GM12875 (cell line): ENCODE results near the gene PROP1.
"Not testable (repeated sequence)": the region's sequence is repeated elsewhere in the genome, so short reads cannot be mapped to it uniquely, and the experiment has no call there.

Source experiments
- H3K4me3 ChIP-seq: one replicate; pipeline ENCODE4 v1.5.1; 2011; ENCODE audit warnings: low read depth, low read length, control low read depth
- TF ChIP-seq, protein P1 (sequence below): IDR thresholded peaks from 2 replicates; pipeline ENCODE4 v1.5.1; 2011; ENCODE audit warnings: low read depth, mild to moderate bottlenecking, control low read depth, inconsistent platforms, low read length, moderate library complexity, borderline replicate concordance; ENCODE audit not compliant: insufficient read depth

The PROP1 gene

DNA sequence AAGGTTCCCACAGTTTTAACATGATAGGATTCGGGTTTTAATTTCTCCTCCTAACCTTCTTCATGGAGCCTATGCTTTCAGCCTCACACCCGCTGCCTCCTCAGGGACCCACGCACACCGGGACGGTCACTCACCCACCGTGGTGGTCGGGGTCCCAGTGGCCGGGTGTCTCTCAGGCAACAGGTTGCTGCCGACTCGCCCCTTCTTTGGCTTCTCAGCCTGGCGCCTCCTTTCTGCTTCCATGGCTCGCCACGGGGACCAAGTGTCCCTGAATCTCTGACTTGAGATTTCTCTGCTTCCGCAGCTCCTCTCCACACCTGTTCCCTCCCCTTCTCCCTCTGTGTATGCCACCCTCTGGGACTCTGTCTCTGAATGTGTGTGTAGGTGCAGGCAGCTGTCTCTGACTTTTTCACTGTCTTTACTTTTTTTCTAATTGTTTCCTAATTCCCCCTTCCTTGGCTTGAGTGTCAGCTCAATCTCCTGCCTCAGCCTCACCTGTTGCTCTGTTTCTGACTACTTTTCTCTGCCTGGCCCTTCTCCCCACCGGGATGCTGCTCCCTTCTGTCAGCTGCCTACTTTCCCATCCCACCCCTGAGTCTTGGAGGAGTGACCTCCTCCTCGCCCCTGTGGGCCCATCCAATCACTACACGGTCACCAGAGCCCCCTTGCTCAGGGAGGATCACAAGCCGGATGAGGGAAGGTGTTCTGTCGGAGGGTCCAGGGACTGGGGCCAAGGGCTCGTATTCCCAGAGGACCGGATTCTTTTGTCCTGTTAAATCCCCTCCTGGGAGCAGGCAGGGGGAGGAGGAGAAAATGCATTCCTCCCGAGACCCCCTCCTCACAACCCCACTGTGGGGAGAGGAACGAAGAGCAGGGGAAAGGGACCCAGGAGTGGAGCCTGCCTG lies at the start of gene PROP1:
Gene PROP1 (minus strand): TSS at position 552 of the 905 bp plus-strand sequence. CDS start 309 bp downstream, at position 243.
- H3K4me3 ChIP-seq: no peak within 1 kb of the TSS
- TF ChIP-seq, protein P1, sequence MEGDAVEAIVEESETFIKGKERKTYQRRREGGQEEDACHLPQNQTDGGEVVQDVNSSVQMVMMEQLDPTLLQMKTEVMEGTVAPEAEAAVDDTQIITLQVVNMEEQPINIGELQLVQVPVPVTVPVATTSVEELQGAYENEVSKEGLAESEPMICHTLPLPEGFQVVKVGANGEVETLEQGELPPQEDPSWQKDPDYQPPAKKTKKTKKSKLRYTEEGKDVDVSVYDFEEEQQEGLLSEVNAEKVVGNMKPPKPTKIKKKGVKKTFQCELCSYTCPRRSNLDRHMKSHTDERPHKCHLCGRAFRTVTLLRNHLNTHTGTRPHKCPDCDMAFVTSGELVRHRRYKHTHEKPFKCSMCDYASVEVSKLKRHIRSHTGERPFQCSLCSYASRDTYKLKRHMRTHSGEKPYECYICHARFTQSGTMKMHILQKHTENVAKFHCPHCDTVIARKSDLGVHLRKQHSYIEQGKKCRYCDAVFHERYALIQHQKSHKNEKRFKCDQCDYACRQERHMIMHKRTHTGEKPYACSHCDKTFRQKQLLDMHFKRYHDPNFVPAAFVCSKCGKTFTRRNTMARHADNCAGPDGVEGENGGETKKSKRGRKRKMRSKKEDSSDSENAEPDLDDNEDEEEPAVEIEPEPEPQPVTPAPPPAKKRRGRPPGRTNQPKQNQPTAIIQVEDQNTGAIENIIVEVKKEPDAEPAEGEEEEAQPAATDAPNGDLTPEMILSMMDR: no peak

DNA sequence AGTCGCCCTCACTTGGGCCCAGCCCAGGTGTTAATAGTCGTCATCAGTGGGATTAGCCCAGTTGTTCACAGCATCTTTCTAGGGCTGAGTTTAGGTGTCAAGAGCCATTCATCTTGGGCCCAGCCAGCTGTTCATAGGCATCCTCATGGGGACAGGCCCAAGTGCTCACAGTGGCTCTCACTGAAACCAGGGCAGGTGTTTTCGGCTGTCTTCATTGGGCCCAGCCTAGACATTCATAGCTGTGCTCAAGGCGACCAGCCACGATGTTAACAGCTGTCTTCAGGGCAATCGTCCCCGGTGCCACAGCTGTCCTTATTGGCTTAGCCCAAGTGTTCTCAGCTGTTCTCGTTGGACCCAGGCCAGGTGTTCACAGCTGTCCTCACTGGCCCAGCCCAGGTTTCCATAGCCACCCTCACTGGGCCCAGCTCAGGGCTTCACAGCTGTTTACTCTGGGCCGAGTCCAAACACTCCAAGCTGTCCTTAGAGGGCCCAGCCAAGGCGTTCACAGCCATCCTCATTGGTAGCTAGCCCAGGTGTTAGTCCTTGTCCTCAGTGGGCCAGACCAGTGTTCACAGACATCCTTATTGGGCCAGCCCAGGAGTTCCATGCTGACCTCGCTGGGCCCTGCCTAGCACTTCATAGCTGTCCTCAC lies 23.5 kb upstream of the PROP1 start:
- not testable (repeated sequence) for H3K4me3 ChIP-seq

DNA sequence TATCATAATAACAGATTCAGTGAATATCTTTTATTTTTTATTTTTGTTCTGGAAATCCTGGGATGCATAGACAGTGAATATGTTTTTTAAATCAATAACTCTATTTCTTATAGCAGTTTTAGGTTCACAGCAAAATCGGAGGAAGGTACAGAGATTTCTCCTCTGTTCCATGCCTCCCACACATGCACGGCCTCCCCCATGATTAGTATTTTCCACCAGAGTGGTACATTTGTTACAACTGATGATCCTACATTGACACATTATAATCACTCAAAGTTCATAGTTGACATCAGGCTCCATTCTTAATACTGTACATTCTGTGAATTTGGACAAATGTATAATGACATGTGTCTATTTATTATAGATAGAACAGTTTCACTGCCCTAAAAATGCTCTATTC lies 16.7 kb upstream of the PROP1 start:
- H3K4me3 ChIP-seq: not testable (repeated sequence)

DNA sequence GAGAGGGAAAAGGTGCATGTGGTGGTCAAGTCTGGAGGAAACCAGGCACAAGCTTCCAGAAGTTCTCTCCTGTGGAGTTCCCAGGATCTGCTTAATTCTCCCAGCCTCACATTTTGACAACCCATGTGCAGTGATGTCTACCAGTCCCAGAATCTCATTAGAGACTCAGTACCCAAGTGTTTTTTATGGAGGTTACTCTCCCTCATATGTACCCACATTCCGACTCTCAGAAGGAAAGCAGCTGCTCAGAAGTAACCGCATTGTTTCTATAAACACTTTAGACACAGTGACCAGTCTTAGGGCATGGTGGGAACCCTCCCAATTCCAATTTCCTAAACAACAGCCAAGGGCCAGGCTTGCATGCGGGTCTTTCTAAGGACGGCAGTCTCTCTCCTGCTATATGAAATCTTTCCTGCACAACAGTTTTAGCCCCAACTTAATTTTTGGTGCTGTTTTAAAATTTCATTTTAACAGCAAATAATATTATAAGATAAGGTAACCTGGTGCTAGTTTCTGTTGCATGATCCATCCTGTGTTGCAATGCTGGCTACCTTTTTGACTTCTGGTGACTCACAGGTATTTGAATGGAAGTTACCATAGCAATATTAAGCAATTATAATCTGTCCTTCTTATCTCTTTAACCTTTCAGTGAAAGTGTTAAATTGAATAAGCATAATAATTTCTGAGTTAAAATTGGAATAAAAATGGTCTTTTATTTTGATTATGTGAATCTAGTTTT lies 15.9 kb upstream of the PROP1 start:
- not testable (repeated sequence) for H3K4me3 ChIP-seq

DNA sequence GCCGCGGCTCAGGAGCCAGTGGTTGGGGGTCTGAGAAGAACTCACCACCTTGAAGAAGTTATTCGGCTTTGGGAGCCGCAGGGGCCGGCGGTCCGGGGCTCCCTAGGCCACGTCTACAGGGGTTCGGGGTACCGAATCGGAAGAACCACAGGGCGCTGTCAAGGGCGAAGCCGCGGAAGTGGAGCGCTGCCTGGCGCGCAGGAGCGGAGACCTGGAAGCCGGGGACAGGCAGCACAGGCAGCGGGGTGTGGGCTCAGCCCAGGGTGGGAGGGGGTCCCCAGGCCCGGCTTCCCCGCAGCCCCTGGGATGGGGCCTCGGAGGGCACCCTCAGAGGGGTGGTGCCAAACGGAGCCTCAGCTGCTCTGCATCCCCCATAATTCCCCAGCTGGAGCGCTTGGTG lies 11.2 kb upstream of the PROP1 start:
- H3K4me3 ChIP-seq: not testable (repeated sequence)

DNA sequence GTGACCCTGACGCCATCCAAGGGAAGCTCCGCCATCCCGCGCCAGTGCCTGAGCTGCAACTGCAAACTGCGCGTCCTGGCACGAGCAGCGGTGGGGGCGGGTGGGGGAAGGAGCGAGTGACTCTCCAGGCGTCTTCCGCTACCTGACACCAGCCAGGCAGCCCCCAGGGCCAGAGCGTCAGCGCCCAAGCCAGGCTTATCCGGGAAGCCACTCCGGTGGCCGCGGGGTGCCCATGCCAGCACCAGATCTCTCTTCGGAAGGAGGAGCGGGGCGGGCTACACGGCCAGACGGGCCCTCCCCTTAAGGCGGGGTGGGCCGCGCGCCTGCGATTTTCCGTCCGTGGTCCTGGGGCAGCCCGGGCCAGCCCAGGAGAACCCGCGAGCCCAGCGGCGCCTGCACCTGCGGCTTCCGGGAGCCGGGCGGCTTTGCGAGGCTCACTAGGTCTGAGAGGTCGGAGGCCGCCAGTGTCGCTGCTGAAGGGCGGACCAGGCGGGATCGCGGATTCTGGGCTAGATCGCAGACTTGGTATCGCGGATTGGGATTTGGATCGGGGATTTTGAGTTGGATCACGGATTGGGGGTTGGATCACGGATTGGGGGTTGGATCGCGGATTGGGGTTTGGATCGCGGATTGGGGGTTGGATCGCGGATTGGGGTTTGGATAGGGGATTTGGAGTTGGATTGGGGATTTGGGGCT lies 10.6 kb upstream of the PROP1 start:
- H3K4me3 ChIP-seq: not testable (repeated sequence)

DNA sequence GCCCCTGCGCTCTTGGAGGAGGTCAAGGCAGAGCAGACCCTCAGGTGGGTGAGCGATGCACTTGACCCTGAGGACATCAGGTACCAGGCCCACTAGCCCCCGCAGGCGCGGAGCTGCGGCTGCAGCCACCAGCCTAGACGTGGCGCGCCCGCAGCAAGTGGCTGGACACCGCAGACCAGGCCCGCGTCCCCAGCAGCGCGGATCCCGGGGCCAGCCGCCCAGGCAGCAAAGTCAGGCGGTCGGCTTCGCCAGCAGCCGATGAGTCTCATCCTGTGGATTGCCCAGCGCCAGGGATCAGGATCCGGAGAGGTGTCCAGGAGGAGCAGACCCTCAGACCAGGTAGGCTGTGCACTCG lies 10.1 kb upstream of the PROP1 start:
- not testable (repeated sequence) for H3K4me3 ChIP-seq

DNA sequence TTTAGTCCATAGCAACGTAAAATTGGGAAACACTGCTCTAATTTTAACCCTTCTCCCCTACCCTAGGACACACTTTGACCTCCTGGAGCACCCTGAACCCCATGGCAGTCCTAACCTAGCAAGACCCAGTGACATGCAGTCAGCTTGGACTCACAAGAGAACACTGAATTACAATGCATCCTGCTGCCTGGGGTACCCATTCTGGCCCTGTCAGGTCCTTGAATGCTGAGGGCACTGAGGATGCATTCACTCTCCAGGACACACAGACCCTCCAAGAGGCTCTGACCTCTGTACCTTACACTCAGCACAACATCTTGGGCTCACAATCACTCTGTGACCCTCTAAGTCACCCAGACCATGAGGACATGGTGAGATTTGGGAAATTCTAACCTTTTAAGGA lies 1.8 kb upstream of the PROP1 start:
- TF ChIP-seq, protein P1: no peak
- H3K4me3 ChIP-seq: no peak overlapping the region

DNA sequence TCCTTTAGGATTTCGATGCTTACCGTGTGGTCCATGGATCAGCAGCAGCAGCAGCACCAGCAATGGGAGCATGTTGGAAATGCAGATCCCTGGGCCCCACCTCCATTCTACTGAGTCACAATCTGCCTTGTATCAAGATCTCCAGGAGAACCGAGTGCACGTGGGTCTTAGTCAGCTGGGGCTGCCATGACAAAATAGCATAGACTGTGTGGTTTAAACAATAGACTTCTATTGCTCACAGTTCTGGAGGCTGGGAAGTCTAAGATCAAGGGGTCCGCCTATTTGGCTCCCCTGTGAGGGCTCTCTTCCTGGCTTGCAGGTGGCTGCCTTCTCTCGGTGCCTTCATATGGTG lies 1.3 kb upstream of the PROP1 start:
- H3K4me3 ChIP-seq: no peak overlapping the region
- TF ChIP-seq, protein P1: no peak

DNA sequence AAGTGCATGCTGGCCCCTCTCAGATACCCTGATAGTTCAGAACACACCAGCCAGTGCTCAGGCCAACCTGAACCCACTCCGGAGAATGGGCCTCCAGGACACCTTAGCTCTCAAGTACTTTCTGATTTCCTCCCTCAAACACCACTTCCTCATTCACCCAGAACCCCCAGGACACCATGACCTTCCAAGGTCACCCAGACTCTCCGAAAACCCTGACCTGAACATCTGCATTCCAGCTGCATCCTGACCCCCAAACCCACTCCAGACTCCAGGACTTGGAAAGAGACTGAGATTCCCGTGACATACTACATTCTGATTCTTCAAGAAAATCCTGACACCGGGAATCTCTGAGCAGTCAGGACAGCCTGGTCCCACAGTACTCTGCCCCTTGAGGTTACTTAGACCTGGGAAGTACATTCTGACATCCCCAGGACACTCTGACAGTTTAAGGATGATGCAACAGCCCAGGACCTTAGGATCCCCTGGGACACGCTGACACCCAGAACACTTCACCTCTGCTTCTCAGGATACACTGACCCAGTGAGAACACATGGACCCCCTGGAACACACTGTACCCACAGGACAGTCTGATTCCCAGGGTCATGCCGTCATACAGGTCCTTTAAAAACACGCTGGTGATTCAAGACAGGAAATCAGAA lies 747 bp upstream of the PROP1 start:
- TF ChIP-seq, protein P1: no peak
- H3K4me3 ChIP-seq: no peak overlapping the region
